Measurements from ENCODE around the gene EZH2.

The EZH2 gene

DNA sequence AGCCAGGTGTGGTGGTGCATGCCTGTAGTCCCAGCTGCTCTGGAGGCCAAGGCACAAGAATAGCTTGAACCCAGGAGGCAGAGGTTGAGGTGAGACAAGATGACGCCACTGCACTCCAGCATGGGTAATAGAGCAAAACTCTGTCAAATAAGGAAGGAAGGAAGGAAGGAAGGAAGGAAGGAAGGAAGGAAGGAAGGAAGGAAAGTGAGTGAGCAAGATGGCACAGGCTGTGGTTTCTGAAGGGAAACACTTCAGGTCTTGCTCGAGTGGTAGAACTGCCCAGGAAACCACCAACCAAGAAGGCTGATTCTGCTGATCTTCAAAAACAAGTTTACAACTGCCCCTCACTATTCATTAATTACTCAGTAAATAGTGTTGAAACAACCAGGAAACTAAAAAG, 45.2 kb downstream of the EZH2 start:
- Histone ChIP-seq H3K4me2 (ENCODE audit: low read length) (no peak overlapping the region), H3K27ac (no peak overlapping the region)
- TF ChIP-seq, protein P1, sequence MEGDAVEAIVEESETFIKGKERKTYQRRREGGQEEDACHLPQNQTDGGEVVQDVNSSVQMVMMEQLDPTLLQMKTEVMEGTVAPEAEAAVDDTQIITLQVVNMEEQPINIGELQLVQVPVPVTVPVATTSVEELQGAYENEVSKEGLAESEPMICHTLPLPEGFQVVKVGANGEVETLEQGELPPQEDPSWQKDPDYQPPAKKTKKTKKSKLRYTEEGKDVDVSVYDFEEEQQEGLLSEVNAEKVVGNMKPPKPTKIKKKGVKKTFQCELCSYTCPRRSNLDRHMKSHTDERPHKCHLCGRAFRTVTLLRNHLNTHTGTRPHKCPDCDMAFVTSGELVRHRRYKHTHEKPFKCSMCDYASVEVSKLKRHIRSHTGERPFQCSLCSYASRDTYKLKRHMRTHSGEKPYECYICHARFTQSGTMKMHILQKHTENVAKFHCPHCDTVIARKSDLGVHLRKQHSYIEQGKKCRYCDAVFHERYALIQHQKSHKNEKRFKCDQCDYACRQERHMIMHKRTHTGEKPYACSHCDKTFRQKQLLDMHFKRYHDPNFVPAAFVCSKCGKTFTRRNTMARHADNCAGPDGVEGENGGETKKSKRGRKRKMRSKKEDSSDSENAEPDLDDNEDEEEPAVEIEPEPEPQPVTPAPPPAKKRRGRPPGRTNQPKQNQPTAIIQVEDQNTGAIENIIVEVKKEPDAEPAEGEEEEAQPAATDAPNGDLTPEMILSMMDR (IDR thresholded peaks at IDR 0.05): no peak

DNA sequence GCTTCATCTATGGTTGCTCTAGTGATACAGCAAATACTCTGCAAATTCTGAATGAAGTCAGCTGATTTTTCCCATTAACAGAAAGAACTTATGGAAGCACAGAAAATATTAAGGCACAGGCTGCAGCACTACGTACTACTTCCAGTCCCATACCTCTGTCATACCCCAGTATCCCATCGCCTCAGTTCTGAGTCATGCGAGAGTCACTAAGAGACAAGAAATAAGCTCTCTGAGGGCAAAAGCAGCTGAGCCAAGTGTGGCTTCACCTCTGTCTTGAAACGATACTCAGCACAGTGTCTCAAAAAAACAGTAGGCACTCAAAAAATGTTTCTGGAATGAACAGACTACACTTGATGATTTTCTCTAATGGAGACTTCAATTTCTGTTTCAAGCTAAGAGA, 48.2 kb downstream of the EZH2 start:
- Histone ChIP-seq H3K9ac (no peak overlapping the region), H3K36me3 (ENCODE audit: control insufficient read depth, insufficient read depth, low read length) (no peaks in the 10 kb centered on the region), H3K4me3 (ENCODE audit: low read depth, low read length) (no peak overlapping the region), H3K4me1 (no peaks in the 10 kb centered on the region), H3K27me3 (ENCODE audit: control insufficient read depth, insufficient read depth, low read length) (no peaks in the 10 kb centered on the region), H3K27ac (no peak overlapping the region), H3K4me2 (ENCODE audit: low read length) (no peak overlapping the region), H2AFZ (no peak overlapping the region), H3K79me2 (no peaks in the 10 kb centered on the region), H3K9me3 (ENCODE audit: control insufficient read depth, low read length) (no peaks in the 10 kb centered on the region)
- TF ChIP-seq, protein P1 (IDR thresholded peaks at IDR 0.05): no peak

More for the DNA sequence above, 45.2 kb downstream of the EZH2 start:
- H3K36me3 ChIP-seq (ENCODE audit: control insufficient read depth, insufficient read depth, low read length): no peaks in the 10 kb centered on the region
- no peak overlapping the region for H3K4me3 ChIP-seq (ENCODE audit: low read depth, low read length)
- H2AFZ ChIP-seq: no peak overlapping the region
- no peaks in the 10 kb centered on the region for H3K27me3 ChIP-seq (ENCODE audit: control insufficient read depth, insufficient read depth, low read length)
- no peak overlapping the region for H3K9ac ChIP-seq
- H3K4me1 ChIP-seq: no peaks in the 10 kb centered on the region
- H3K9me3 ChIP-seq (ENCODE audit: control insufficient read depth, low read length): no peaks in the 10 kb centered on the region
- H3K79me2 ChIP-seq: no peaks in the 10 kb centered on the region

DNA sequence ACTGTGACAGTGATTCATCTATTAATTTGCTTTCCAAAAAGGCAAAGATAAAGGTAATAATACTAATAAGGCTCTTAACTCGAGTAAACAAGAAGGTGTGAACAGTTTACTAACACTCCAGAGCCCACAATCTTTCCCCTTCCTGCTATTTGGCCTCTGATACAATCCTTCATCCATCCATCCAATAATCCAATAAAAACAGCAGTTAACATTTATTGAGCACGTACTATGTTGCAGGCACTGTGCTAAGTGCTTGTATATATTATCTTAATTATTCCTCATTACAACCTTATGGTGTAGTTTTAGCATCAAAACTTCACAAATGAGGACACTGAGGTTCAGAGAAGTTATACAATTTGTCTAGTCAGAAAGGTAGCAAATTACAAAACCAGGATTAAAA, 49.5 kb downstream of the EZH2 start:
- Histone ChIP-seq H3K9ac (no peak overlapping the region), H2AFZ (no peak overlapping the region), H3K79me2 (no peaks in the 10 kb centered on the region), H3K4me2 (ENCODE audit: low read length) (no peak overlapping the region), H3K9me3 (ENCODE audit: control insufficient read depth, low read length) (no peaks in the 10 kb centered on the region), H3K36me3 (ENCODE audit: control insufficient read depth, insufficient read depth, low read length) (no peaks in the 10 kb centered on the region), H3K4me1 (no peaks in the 10 kb centered on the region), H3K27ac (no peak overlapping the region), H3K4me3 (ENCODE audit: low read depth, low read length) (no peak overlapping the region), H3K27me3 (ENCODE audit: control insufficient read depth, insufficient read depth, low read length) (no peaks in the 10 kb centered on the region)
- TF ChIP-seq, protein P1 (IDR thresholded peaks at IDR 0.05): no peak

DNA sequence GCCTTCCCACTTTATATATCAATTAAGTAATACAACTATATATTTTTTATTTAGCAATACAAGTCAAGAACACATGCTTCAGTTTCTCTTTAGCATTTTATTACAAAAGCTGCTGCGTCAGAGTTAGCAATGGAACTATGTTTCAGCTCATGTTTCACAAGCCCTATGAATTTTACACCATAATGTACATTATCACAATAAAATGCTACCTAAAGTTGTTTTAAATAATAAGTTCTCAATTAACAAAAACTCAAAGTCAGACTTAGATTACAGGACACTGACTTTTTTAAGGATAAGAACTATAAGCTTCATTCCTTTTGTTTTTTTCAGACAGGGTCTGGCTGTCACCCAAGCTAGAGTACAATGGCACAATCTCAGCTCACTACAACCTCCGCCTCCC, 52.3 kb downstream of the EZH2 start:
- Histone ChIP-seq H2AFZ (no peak overlapping the region), H3K36me3 (ENCODE audit: control insufficient read depth, insufficient read depth, low read length) (no peaks in the 10 kb centered on the region), H3K79me2 (no peaks in the 10 kb centered on the region), H3K4me2 (ENCODE audit: low read length) (no peak overlapping the region), H3K27me3 (ENCODE audit: control insufficient read depth, insufficient read depth, low read length) (no peaks in the 10 kb centered on the region), H3K4me3 (ENCODE audit: low read depth, low read length) (no peak overlapping the region), H3K4me1 (no peaks in the 10 kb centered on the region), H3K9ac (no peak overlapping the region), H3K9me3 (ENCODE audit: control insufficient read depth, low read length) (no peaks in the 10 kb centered on the region), H3K27ac (no peak overlapping the region)
- TF ChIP-seq, protein P1 (IDR thresholded peaks at IDR 0.05): no peak

DNA sequence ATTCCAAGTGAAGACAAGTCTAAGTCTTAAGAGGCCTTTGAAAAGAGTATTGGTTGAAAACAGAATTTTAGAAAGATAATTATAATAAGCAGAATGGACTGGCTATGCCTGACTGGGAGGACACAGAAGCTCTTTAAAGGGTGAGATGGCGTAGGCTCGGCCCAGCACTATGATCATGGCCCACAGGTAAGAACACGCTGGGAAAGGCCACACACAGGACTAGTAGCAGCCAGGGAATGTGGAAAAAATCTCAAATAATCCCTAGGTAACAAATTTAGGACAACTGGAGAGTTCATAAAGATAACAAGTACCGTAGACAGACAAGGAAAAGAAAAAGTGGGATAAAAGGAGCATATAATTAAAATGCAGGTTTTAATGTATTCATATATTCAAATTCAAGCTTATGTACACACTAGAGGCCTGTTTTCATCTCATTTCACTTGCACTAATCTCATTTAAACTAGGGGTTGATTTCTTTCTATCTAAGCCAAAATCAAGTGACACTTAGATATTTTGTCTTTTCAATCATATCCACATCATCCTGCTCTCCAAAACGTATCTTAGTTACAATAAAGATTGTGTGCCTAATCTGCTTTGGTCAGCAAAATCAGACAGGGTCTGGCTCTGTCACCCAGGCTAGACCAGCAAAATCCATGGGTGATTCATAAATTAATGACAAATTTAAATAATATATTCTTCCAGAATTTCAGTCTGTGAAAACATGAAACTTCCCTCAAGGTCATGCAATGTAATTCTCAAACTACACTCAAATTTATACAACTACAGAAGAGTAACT, 53.0 kb downstream of the EZH2 start:
- TF ChIP-seq, protein P1 (IDR thresholded peaks at IDR 0.05): no peak

More for the DNA sequence above, 53.0 kb downstream of the EZH2 start:
- Histone ChIP-seq H3K9me3 (ENCODE audit: control insufficient read depth, low read length) (no peaks in the 10 kb centered on the region), H3K9ac (no peak overlapping the region), H3K27me3 (ENCODE audit: control insufficient read depth, insufficient read depth, low read length) (no peaks in the 10 kb centered on the region), H3K79me2 (no peaks in the 10 kb centered on the region), H3K36me3 (ENCODE audit: control insufficient read depth, insufficient read depth, low read length) (no peaks in the 10 kb centered on the region), H3K27ac (no peak overlapping the region), H3K4me3 (ENCODE audit: low read depth, low read length) (no peak overlapping the region), H3K4me2 (ENCODE audit: low read length) (no peak overlapping the region), H3K4me1 (no peaks in the 10 kb centered on the region), H2AFZ (no peak overlapping the region)

Measured in parathyroid adenoma (tissue), 2 donors.